ENCODE data around the gene ANXA7.

- no peak for TF ChIP-seq CTCF (IDR thresholded peaks at IDR 0.05)
- no peak for TF ChIP-seq POLR2A (IDR thresholded peaks at IDR 0.05)
These were observed 48.9 kb downstream of the ANXA7 start for GRCh38 chr10:73364964-73365363.
